Measurements from ENCODE around the gene ATP2C1. TPM values are rescaled to one million over a fixed set of nuclear protein-coding genes. Genes with fewer than 3 reads are reported as not detected.
"Not testable (repeated sequence)": the region's sequence is repeated elsewhere in the genome, so short reads cannot be mapped to it uniquely, and the experiment has no call there.

ATP2C1 gene
- 100 to 1,000 TPM in 4 of 5 donors, 10 to 100 TPM in 1; 89.4 to 155 (median 142) TPM for polyA plus RNA-seq (ENCODE audit: insufficient read depth in 1 of 5, insufficient read length in 5 of 5, low replicate concordance in 1 of 5)
- long read RNA-seq, donor 1, full-length matches to known transcripts: 18 of 24 reads
- long read RNA-seq, donor 1, partial matches to known transcripts: 6 of 24 reads
- long read RNA-seq, donor 1, other reads (novel, unspliced or antisense): 0 of 24 reads
- long read RNA-seq, donor 2, full-length matches to known transcripts: 9 of 17 reads
- long read RNA-seq, donor 2, partial matches to known transcripts: 8 of 17 reads
- long read RNA-seq, donor 2, other reads (novel, unspliced or antisense): 0 of 17 reads
- long read RNA-seq, donor 3, full-length matches to known transcripts: 8 of 14 reads
- long read RNA-seq, donor 3, partial matches to known transcripts: 6 of 14 reads
- long read RNA-seq, donor 3, other reads (novel, unspliced or antisense): 0 of 14 reads
- long read RNA-seq, donor 4, full-length matches to known transcripts: 2 of 21 reads
- long read RNA-seq, donor 4, partial matches to known transcripts: 9 of 21 reads
- long read RNA-seq, donor 4, other reads (novel, unspliced or antisense): 10 of 21 reads
- long read RNA-seq, donor 5, full-length matches to known transcripts: 9 of 38 reads
- long read RNA-seq, donor 5, partial matches to known transcripts: 11 of 38 reads
- long read RNA-seq, donor 5, other reads (novel, unspliced or antisense): 18 of 38 reads
- long read RNA-seq, donor 6, full-length matches to known transcripts: 9 of 20 reads
- long read RNA-seq, donor 6, partial matches to known transcripts: 11 of 20 reads
- long read RNA-seq, donor 6, other reads (novel, unspliced or antisense): 0 of 20 reads
- long read RNA-seq, donor 7, full-length matches to known transcripts: 9 of 23 reads
- long read RNA-seq, donor 7, partial matches to known transcripts: 14 of 23 reads
- long read RNA-seq, donor 7, other reads (novel, unspliced or antisense): 0 of 23 reads
- long read RNA-seq, donor 8, full-length matches to known transcripts: 3 of 3 reads
- long read RNA-seq, donor 8, partial matches to known transcripts: 0 of 3 reads
- long read RNA-seq, donor 8, other reads (novel, unspliced or antisense): 0 of 3 reads

GRCh38 chr3:130893376-130894129 is at the start of gene ATP2C1:
ATP2C1 (plus strand) TSS chr3:130894084; CDS start chr3:130894770, 686 bp downstream.
- DNase-seq: peak; percentile 94

GRCh38 chr3:130844462-130844861 is 49.4 kb upstream of the ATP2C1 start:
- no peak for DNase-seq

GRCh38 chr3:130846181-130846580 is 47.7 kb upstream of the ATP2C1 start:
- DNase-seq: no peak

GRCh38 chr3:130849091-130849552 is 44.8 kb upstream of the ATP2C1 start:
- no peak for DNase-seq

GRCh38 chr3:130850044-130850797 is 43.7 kb upstream of the ATP2C1 start:
- peak; percentile 41 to 46 for DNase-seq

GRCh38 chr3:130850843-130851242 is 43.0 kb upstream of the ATP2C1 start:
- no peak for DNase-seq

- DNase-seq: no peak
Measured at GRCh38 chr3:130851277-130851676, 42.6 kb upstream of the ATP2C1 start.

- DNase-seq: no peak
Measured at GRCh38 chr3:130853581-130853980, 40.3 kb upstream of the ATP2C1 start.

- DNase-seq: no peak
Measured at GRCh38 chr3:130854208-130854864, 39.5 kb upstream of the ATP2C1 start.

GRCh38 chr3:130857336-130858026 is 36.4 kb upstream of the ATP2C1 start:
- no peak for DNase-seq

- DNase-seq: not testable (repeated sequence)
Measured at GRCh38 chr3:130862130-130862529, 31.8 kb upstream of the ATP2C1 start.

GRCh38 chr3:130865489-130865888 is 28.4 kb upstream of the ATP2C1 start:
- DNase-seq: no peak

- DNase-seq: no peak
Measured at GRCh38 chr3:130866327-130866726, 27.6 kb upstream of the ATP2C1 start.

- DNase-seq: no peak
Measured at GRCh38 chr3:130870423-130870822, 23.5 kb upstream of the ATP2C1 start.

- DNase-seq: no peak
Measured at GRCh38 chr3:130876594-130876993, 17.3 kb upstream of the ATP2C1 start.

GRCh38 chr3:130878464-130878863 is 15.4 kb upstream of the ATP2C1 start:
- DNase-seq: no peak

GRCh38 chr3:130889416-130889946 is 4.4 kb upstream of the ATP2C1 start:
- DNase-seq: no peak

- DNase-seq: peak; percentile 76 to 81
Measured at GRCh38 chr3:130892759-130893375, 1.0 kb upstream of the ATP2C1 start.

All from right lung (tissue), 10 donors.